Astrocyte of the hippocampus (primary cell): ENCODE data around the gene RLF.

Source experiments
- DNase-seq: peaks from one replicate; pipeline ENCODE4 v3.0.0; 2011; ENCODE audit warnings: low read depth, low spot score

RLF gene, protein sequence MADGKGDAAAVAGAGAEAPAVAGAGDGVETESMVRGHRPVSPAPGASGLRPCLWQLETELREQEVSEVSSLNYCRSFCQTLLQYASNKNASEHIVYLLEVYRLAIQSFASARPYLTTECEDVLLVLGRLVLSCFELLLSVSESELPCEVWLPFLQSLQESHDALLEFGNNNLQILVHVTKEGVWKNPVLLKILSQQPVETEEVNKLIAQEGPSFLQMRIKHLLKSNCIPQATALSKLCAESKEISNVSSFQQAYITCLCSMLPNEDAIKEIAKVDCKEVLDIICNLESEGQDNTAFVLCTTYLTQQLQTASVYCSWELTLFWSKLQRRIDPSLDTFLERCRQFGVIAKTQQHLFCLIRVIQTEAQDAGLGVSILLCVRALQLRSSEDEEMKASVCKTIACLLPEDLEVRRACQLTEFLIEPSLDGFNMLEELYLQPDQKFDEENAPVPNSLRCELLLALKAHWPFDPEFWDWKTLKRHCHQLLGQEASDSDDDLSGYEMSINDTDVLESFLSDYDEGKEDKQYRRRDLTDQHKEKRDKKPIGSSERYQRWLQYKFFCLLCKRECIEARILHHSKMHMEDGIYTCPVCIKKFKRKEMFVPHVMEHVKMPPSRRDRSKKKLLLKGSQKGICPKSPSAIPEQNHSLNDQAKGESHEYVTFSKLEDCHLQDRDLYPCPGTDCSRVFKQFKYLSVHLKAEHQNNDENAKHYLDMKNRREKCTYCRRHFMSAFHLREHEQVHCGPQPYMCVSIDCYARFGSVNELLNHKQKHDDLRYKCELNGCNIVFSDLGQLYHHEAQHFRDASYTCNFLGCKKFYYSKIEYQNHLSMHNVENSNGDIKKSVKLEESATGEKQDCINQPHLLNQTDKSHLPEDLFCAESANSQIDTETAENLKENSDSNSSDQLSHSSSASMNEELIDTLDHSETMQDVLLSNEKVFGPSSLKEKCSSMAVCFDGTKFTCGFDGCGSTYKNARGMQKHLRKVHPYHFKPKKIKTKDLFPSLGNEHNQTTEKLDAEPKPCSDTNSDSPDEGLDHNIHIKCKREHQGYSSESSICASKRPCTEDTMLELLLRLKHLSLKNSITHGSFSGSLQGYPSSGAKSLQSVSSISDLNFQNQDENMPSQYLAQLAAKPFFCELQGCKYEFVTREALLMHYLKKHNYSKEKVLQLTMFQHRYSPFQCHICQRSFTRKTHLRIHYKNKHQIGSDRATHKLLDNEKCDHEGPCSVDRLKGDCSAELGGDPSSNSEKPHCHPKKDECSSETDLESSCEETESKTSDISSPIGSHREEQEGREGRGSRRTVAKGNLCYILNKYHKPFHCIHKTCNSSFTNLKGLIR (N-terminal part only)

DNA sequence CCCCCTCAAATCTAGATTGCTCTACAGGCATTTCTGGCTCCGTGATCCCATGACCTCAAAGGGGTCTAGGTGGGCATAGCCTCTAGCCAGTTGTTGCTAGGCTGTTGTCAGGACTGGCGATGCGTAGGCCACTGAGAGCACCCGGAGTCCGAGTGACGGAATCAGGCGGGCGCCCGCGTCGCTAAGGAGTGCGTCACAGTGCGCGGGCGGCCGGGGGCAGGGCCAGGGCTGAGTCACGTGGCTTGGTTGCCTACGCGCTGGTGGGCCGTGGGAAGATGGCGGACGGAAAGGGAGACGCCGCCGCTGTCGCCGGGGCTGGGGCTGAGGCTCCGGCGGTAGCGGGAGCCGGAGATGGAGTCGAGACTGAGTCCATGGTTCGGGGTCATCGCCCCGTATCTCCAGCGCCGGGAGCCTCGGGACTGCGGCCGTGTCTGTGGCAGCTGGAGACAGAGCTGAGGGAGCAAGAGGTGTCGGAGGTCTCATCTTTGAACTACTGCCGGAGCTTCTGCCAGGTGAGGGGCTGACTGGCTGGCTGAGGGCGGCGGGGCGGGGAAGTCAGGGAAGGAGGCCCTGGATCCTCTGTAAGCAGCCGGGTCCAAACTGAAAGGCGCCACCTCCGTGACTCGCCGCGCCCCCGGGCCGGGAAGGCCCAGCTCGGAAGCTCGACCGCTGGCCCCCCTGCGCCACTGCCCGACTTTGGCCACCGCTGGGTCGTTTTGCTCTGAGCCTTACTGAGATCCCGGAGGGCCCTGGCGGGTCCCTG lies at the start of gene RLF:
Gene RLF (plus strand): TSS at position 263 of the 763 bp plus-strand sequence. CDS start 13 bp downstream, at position 276.
- DNase-seq = peak; percentile 99

DNA sequence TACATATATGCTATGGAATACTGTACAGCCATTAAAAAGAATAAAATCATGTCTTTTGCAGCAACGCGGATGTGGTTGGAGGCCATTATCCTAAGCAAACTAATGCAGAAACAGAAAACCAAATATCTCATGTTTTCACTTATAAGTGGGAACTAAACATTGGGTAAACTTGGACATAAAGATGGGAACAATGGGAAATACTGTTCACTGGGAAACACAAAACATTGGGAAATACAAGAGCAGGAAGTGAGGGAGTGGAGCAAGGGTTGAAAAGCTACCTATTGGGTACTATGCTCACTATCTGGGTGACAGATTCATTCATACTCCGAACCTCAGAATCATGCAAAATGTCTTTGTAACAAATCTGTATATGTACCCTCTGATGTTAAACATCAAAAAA lies 46.8 kb upstream of the RLF start:
- DNase-seq = no peak

DNA sequence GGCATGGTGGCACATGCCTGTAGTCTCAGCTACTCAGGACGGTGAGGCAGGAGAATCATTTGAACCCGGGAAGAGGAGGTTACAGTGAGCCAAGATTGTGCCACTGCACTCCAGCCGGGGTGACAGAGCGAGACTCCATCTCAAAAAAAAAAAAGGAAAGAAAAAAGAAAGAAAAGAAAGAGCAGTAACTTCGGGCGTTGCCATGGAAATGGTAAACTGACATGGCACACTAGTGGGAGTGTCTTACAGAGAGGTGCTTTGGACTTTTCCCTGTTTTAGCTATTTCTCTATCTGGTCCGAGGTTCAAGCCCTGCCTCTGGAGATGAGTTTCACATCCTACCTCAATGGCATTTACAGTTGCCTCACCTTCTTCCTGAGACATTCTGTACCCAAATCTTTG lies 41.1 kb upstream of the RLF start:
- no peak for DNase-seq

DNA sequence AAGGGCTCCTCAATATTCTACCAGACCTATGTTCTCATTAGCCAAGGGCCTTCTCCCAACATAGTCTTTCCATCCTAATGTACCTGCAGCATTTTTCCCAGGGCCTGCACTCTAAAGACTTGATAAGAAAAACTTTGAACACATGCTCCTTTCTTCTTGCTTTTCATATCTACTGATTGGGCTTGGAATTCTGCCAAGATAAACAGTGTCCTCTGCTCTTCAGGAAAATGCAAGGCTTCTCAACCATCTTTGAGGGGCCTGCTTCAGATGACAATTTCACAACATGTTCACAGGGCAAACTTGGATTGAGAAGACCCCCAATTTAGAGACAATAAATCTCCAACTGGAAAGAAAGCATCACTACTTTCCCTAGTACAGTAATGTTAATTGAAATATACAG lies 38.3 kb upstream of the RLF start:
- DNase-seq = no peak

DNA sequence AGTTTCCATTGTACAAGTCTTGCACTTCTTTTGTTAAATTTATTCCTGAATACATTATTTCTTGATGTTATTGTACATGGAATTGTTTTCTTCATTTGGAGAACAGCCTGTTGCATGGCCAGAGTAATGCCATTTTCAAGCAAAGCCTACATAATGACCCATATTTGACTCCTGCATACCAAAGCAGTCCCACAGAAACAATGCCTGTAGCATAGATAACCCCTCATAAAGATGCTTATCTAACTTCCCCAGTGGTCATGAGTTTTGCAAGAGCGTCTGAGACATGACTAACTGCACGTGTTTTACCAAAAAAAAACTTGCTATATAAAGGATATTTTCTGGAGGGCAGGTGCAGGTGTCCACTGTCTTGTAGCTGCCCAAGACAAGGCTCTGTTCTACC lies 30.3 kb upstream of the RLF start:
- DNase-seq = no peak

DNA sequence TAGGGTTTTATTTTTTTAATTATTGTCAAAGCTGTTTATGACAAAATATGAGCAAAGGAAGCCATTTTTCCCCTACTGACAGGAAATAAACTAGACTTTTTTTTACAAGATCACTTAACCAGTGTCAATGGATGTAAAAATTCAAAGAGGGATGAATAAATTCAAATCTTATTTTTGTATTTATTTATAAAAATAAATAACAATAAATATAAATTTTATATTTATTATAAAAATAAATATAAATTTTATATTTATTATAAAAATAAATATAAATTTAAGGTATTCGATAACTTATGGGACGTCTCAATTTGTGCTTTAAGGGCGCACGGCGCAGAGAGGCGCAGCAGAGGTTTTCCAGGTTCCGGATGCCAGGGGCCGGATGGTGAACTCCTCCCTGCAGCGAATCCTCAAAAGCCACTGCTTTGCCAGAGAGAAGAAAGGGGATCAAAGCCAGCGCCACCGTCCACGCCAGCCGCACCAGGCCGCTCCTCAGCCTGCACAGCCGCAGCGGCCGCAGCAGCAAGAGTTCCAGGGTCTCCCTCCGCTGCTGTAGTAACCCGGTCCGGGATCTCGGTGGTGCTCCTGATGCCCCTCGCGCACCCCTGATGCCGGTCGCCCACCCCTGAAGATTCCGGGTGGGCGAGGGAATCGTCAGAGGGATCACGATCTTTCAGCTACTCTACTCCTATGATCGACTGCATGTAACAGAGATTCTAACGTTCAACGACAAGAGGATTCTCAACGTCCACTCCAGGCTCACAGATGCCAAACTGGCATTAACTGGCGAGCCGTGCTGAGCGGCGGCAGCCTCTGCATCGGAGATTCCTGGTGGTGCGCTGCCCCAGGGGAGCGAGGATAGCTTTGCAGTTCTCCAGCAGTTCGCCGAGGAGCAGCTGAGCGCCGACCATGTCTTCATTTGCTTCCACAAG lies 28.5 kb upstream of the RLF start:
- peak; percentile 34 for DNase-seq

DNA sequence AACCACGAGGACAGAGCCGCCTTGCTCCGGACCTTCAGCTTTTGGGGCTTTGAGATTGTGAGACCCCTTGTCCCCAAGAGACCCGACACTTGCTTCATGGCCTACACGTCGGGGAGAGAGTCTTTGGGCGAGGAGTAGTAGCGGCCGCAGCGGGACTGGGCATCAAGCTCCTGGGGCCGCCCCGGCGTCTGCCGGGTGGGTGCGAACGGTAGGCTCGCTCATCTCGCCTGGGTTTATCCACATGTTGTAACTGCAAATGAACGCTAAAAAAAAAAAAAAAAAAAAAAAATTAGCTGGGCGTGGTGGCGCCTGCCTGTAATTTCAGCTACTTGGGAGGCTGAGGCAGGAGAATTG lies 27.9 kb upstream of the RLF start:
- no peak for DNase-seq

DNA sequence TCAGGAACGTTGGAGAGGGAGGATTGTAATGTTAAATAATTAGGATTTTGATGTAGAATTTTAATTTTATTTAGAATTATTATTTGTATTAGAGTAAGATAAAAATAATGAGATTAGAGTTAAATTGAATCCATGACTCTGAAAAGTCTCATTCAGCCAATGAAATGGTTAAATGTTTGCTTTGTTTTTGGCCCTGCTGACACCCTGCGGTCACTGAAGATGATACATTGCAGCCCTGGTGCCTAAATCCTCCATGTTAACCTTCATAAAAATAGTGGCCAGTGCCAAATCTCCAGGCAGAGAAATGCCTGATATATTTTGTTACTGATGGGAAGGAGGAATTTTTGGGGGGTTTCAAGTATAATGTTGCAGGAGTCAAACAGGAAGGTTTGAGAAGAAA lies 27.3 kb upstream of the RLF start:
- no peak for DNase-seq

DNA sequence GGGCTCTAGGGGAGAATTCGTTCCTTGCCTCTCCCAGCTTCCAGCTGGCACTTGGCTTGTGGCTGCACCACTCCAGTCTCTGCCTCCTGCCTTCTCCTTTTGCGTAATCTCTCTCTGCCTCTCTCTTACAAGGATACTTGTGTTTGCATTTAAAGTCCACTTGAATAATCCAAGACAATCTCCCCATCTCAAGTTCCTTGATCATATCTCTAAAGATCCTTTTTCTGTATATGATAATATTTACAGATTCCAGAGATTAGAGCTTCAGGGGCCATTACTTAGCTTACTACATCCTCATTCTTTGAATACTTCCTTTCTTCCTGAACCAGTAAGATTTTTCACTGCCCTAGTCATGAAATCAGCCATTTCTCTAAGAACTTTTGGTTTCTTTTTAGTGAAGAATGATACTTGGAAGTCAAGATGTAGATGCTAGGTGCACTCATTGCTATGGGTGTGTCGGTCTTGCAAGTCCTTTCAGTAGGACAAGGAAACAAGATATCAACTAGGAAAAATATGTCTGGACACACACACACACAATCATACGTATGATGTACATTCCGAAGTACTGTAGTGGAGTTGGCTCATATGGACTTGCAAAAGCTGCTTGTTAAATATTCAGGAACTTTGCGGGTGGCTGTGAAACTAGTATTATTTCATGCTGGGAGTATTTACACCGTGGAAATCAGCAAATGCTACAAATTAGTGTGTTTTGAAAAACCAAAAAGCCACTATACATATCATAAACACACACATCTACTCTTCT lies 20.8 kb upstream of the RLF start:
- DNase-seq = peak; percentile 13

DNA sequence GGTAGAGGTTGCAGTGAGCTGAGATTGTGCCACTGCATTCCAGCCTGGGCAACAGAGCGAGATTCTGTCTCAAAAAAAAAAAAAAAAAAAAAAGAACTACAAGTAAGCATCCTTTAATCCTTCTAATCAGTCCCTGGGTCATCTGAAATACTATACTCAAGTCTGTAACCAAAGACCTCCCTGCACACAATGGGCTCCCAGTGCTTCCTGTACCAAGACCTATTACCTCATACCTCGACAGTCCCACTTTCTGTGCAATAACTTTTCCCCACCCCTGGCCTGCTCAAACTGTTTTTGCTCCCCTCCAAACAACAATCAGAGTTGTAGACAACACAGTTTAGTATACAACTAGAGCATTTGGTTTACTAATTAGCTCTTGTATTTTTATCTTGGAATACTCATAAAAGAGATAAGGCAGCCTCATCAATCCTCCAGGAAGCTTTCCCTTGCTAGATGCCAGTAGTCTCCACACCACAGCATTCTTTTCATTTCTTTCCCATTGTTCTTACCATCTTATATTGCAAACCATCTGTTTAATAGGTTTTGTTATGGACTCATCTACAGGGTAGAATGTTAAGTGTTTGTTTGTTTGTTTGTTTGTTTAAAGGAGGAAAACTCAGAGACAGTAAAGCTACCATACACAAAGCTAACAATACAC lies 19.2 kb upstream of the RLF start:
- peak; percentile 11 for DNase-seq

DNA sequence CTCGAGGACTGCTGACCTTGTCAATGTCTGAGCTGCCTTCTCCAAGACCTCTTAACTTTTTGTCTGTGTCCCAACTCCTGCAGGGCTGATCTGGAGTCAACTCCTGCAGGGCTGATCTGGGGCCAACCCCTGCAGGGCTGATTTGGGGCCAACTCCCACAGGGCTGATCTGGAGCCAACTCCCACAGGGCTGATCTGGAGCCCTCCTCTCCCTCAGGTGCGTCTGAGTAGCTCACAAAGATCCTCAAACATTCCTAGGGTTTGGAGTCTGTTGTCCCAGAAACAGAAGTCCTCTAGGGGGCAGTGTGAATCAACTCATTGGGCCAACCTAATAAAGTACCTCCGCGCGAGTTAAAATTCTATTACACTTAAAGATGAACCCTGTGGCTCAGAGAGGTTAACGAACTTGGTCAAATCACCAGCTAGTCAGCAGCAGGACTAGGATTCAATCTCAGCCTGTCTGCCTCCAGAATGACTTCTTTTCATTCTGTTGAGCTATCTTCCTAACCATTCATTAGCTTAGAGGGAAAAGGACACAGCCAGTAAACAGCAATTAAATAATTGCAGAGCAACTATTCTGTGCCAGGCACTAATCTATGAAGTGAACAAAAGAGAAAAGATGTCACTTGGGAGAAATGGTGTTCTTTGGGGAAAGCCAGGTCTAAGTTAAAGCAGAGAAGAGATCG lies 17.2 kb upstream of the RLF start:
- DNase-seq = peak; percentile 83

DNA sequence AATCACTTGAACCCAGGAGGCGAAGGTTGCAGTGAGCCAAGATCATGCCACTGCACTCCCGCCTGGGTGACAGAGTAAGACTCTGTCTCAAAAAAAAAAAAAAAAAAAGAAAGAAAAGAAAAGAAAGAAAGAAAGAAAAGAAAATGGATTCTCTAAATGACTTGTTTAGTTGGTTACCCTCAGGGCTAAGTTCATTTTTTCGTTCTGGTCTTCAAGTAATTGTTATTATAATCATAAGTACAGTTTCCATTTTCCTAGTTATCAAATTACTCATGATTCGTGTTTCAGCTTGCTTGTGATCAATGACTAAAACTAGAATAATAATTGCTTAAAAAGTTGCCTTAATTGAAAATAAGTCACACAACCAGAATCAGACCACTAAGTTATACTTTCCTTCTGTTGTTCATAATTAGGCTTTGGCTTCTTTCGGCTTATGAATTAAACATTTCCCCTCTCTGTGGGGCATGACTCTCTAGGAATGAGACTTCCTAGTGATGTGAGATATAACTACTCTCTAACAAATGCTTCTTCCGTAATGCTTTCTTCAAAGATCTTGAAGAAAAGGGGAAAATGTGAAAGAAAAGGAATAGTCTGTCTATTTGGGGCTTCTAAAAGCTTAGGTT lies 9.6 kb upstream of the RLF start:
- DNase-seq = no peak

DNA sequence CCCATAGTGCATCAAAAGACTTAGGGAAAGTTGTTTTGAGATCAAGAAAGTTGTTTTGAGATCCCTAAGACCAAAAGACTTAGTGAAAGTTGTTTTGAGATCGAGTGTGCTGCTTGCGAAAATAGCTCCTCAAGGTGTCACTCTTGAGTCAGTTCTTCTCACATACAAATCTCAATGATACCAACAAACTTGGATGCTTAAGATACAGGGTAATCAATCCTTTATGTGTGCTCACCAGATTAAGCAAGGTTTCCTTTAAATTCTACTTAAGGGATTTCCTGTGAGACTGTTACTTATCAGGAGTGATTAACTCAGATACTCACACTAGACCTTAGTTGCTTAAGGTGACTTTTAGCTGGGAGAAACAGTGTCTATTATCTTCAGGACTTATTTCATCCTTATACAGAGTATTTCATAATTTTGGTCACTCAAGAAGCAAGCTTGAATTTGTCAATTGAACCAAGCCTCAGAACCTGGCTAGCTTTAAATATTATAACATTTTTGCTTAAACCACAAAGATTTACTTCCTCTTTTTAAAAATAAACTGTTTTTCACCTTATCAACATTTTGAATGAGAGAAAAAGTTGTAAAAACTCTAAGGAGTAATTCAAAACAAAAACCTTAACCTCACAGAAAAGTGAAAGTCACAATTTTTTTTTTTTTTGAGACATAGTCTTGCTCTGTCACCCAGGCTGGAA lies 8.0 kb upstream of the RLF start:
- DNase-seq = peak; percentile 74

DNA sequence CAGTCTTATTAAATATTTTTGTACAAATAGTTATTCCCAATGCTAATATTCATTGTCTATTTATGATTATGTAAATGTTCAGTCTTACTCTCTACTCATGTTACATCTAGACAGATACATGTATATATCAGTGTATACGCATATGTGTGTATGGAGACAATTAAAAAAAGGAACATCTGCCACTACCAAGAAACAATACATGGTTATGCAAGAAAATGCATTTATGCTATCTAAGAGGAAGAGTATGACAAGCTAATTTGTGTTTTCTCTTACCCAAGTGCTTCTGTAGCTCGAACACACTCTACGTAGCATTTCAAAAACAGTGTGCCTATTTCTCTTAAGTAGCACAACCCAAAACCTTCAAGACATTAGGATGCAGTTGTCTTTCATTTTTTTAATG lies 6.1 kb upstream of the RLF start:
- DNase-seq = no peak

DNA sequence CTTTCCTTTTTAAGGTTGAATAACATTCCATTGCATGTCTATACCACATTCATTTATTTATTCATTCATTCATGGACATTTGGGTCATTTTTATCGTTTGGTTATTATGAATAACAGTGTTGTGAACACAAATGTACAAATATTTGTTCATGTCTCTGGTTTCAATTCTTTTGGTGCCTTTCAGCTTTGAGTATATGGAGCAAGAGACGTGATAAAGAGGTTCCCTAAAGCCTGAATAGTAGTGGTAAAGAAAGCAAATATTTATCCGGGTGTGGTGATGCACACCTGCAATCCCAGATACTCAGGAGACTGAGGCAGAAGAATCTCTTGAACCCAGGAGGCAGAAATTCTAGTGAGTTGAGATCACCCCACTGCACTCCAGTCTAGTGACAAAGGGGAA lies 5.3 kb upstream of the RLF start:
- no peak for DNase-seq

DNA sequence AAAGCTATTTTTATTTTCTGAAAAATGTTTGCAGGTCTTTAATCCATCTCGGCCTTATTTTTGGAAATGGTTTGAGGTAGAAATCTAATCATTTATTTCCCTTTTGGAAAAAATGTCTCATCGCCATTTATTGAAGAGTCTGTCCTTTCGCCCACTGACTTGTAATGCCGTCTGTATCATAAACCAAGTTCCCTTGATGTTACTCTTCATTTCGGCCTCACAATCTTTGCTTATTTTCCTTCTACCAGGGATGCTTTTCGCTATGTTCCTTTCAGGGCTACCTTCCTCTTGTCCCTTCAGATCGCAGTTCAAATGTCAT lies 422 bp upstream of the RLF start:
- DNase-seq = no peak

DNA sequence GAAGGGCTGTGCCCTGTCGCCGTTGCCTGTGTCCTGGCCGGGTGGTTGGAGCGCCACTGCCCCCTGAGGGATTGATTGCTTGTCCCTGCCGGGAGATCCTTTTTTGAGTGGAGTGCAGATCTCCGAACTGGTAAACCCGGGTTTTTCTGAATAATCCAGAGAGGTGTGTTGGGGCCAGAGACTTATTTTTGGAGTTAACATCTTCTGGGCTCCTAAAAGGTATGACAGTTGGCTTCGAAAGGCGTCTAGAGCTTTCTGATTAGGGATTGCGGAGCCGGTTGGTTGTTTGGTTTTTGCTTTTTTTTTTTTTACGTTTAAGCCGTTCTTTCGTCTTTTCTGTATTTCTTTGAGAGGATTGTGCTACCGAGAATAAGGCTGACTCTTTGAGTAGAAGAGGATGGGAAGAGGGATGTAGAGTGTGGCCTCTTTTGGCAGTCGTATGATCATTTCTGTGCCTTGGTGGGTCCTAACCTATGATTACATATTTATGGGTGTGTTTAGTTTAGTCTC lies 756 bp downstream of the RLF start:
- no peak for DNase-seq
